ENCODE results near the gene SLC35G6.
A peak's percentile ranks its signal among the peaks of the same experiment; 100 is the strongest.
"Not testable (repeated sequence)": the region's sequence is repeated elsewhere in the genome, so short reads cannot be mapped to it uniquely, and the experiment has no call there.

The SLC35G6 gene

DNA sequence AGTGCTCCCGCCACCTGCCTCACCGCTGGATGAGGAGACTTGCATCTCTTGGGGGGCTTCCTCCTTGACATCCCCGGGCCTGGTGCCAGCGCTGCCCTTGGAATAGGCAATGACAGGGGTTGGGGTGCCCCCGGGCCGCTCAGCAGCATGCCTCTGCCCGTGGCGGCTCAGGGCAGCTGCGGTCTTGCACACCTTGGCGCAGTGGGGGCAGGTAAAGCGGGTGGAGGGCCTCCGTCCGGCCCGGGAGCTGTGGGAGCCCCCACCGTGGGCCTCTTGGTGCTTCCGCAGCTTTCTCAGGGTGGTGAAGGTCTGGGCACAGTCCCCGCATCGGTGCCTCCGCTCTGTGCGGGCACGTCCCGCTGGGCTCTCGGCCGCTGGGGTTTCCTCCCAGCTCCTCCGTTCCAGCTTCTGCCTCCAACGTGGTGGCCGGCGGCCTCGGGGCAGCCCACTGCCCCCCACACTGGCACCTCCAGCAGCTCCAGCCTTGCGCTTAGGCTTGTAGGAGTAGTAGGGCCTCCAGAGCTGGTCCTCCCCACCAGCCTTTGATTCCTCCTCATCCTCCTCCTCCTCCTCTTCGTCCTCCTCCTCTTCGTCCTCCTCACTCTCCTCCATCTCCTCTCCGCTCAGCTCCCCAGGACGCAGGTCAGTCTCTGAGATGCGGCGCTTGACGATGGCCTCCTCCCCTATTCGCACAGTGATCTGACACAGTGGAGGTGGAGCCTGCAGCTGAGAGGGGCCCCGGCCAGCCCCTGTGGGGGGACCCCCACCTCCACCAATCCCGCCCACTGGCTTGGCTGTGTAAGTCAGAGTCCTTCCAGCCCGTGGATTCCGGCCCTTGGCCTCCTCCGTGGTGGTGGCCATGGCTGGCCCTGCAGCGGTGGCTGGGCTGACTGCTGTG is 18.5 kb upstream of the SLC35G6 start:
- TF ChIP-seq POLR2AphosphoS5 (IDR thresholded peaks at IDR 0.05; ENCODE audit: low read depth, low read length), result no peak
- 0 out of 2 replicates have a peak, but pooled peaks have one; percentile 35 for TF ChIP-seq TAF1 (IDR thresholded peaks at IDR 0.05; ENCODE audit: borderline replicate concordance, low read depth, low read length)
- no peak for TF ChIP-seq POLR2A (IDR thresholded peaks at IDR 0.05; ENCODE audit: low read depth, low read length)
- no peak for DNase-seq (ENCODE audit: insufficient read length)
- FAIRE-seq, result no peak

DNA sequence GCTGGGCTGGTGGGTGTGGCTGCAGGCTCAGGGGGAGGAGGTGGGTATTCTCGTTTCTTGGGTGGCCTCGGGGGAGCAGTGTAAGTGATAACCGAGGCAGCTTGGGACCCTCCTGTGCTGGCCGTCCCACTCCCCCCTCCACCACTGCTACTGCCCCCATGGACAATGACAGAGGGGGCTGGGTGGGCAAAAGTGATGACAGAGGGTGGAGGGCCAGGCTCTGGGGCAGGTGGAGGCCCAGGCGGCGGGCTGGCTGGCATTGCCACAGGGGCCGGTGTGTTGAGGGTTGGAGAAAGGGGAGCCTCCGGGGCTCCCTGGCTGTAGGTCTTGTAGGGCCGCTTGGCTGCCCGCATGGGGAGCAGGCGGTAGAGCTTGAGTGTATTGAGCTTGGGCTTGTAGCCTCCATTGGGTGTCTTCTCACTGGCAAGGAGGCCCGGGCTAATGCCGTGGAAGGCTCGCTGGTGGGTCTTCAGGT is 17.8 kb upstream of the SLC35G6 start:
- TF ChIP-seq POLR2AphosphoS5 (IDR thresholded peaks at IDR 0.05; ENCODE audit: low read depth, low read length) (no peak), POLR2A (IDR thresholded peaks at IDR 0.05; ENCODE audit: low read depth, low read length) (no peak), TAF1 (IDR thresholded peaks at IDR 0.05; ENCODE audit: borderline replicate concordance, low read depth, low read length) (no peak)
- FAIRE-seq, result no peak
- no peak for DNase-seq (ENCODE audit: insufficient read length)

DNA sequence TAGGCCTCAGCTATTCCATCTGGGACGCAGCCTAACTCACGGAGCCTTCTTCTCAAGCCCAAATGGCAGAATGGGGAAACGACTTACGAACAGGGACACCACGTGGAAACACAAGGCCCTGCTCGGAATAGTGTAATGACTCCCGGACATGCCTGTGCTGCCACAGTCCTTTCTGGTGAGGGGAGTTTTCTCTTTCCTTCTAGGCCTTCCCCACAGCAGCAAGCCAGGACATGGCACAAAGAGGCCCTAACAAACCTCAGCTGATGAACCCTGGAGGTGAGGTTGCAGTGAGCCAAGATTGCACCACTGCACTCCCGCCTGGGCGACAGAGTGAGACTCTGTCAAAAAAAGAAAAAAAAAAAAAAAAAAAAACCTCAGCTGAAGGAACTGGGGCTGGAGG is 17.2 kb upstream of the SLC35G6 start:
- FAIRE-seq (no peak), DNase-seq (ENCODE audit: insufficient read length) (no peak)
- TF ChIP-seq POLR2A (IDR thresholded peaks at IDR 0.05; ENCODE audit: low read depth, low read length) (no peak), POLR2AphosphoS5 (IDR thresholded peaks at IDR 0.05; ENCODE audit: low read depth, low read length) (no peak)

DNA sequence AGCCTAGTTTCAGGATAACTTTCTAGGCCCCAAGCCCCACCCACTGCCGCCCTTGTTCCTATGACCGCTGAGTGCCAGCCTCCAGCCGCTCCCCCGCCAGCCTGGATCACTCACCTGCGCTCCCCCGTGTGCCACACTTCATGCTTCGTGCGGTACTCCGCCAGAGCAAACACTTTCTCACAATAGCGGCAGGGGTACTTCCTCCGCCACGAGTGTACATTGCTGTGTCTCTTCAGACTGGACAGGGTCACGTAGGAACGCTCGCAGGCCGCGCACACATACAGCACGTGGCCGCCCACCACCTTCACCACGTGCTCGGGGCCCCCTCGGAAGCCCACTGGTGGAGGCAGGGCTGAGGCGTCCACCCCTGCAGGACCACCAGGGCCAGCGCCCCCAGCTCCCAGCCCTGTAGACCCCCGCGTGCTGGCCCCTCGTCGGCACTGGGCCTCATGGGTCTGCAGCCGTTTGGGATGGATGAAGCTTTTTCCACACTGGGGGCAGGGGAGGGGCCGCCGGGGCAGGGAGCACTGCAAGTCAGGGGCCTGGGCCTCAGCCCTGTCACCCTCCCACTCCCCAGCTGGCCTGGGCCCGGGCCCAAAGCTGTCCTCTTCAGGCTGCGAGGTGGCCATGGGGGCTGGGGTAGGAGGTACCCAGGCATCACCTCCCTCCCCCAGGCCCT is 15.5 kb upstream of the SLC35G6 start:
- DNase-seq (ENCODE audit: insufficient read length) (no peak), FAIRE-seq (no peak)
- TF ChIP-seq POLR2AphosphoS5 (IDR thresholded peaks at IDR 0.05; ENCODE audit: low read depth, low read length) (no peak), TAF1 (IDR thresholded peaks at IDR 0.05; ENCODE audit: borderline replicate concordance, low read depth, low read length) (no peak)

DNA sequence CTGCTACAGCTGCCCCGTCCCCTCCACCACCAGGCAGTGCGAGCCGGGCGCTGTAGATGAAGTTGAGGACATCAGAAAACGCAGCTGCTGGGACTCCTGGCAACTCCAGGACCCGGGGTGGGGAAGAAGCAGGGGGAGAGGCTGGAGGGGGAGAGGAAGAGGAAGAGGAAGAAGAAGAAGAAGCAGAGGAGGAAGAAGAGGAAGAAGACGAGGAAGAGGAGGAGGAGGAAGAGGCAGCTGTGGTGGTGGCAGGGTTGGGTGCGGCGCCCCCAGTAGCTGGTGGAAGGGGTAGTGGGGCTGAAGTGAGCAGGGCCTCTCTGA is 15.0 kb upstream of the SLC35G6 start:
- FAIRE-seq (no peak), DNase-seq (ENCODE audit: insufficient read length) (no peak)
- TF ChIP-seq POLR2AphosphoS5 (IDR thresholded peaks at IDR 0.05; ENCODE audit: low read depth, low read length) (no peak), POLR2A (IDR thresholded peaks at IDR 0.05; ENCODE audit: low read depth, low read length) (no peak), TAF1 (IDR thresholded peaks at IDR 0.05; ENCODE audit: borderline replicate concordance, low read depth, low read length) (no peak)

DNA sequence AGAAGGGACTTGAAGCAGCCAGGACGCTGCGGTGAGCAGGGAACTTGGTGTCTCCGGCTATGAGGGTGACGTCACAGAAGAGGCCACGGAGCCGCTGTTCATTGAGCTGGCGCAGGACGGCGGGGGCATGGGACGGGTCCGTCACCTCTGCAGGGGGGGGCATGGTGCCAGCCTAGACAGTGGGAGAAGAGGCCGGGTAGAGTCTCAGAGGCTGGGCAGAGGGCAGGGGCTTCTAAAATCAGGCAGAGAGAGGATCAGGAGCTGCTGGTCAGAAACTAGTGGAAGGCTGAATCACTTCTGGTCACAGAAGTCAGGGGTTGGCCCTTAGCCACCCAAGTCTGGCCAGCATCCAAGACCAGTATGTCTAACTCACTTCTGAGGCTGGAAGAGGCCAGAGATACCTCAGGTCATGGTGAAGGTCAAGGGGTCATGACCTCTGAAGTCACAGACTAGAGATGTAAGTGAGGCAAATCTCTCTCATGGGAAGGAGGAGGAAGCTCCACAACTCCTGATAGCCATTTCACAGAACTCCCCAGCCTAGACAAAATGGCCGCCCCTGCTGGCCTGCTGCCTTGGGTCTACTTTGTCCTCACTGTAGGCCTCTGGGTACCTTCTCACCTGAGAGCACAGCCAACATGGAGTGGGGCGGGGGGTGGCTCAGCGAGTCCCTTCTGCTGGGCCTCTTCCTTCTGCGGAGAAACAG is 14.5 kb upstream of the SLC35G6 start:
- TF ChIP-seq TAF1 (IDR thresholded peaks at IDR 0.05; ENCODE audit: borderline replicate concordance, low read depth, low read length) (no peak), POLR2A (IDR thresholded peaks at IDR 0.05; ENCODE audit: low read depth, low read length) (no peak), POLR2AphosphoS5 (IDR thresholded peaks at IDR 0.05; ENCODE audit: low read depth, low read length) (no peak)
- no peak for DNase-seq (ENCODE audit: insufficient read length)
- peak; percentile 9 for FAIRE-seq

DNA sequence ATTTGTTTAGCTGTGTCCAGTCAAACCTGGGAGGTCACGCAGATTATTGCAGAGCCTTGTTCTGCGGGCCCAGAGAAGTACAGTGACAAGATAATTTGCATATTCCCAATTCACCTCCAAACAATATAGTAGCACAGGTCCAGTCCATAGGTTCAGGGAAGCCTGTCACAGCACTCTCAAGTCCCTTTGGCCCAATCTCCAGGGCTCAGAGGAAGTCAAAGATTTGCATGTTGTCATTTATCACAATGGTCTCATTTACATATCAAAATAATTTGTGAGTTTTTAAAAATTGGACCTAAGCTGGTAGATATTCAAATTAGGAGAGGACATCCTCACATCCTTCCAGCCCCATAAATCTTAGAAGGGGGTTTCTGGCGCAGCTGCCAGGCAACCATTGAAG is 13.7 kb upstream of the SLC35G6 start:
- FAIRE-seq, result no peak
- TF ChIP-seq POLR2AphosphoS5 (IDR thresholded peaks at IDR 0.05; ENCODE audit: low read depth, low read length), result no peak
- TF ChIP-seq TAF1 (IDR thresholded peaks at IDR 0.05; ENCODE audit: borderline replicate concordance, low read depth, low read length), result no peak
- TF ChIP-seq POLR2A (IDR thresholded peaks at IDR 0.05; ENCODE audit: low read depth, low read length), result no peak
- no peak for DNase-seq (ENCODE audit: insufficient read length)

DNA sequence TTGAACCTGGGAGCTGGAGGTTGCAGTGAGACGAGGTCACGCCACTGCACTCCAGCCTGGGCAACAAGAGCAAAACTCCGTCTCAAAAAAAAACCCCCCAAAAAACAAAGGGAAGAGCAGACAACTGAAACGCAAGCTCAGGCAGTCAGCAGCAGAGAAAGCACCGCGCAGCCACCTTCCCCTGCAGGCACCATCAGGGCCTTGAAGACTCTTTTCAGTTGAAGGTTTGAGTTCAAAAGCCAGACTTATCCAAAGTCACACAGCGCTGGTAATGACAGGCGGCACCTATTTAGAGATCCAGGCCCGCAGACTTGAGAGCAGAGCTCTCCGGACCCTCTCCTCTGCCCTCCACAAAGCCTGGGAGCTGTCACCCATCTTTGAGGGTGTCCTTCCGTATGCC is 13.0 kb upstream of the SLC35G6 start:
- no peak for TF ChIP-seq POLR2A (IDR thresholded peaks at IDR 0.05; ENCODE audit: low read depth, low read length)
- TF ChIP-seq POLR2AphosphoS5 (IDR thresholded peaks at IDR 0.05; ENCODE audit: low read depth, low read length), result no peak
- no peak for TF ChIP-seq TAF1 (IDR thresholded peaks at IDR 0.05; ENCODE audit: borderline replicate concordance, low read depth, low read length)
- FAIRE-seq (no peak), DNase-seq (ENCODE audit: insufficient read length) (no peak)

DNA sequence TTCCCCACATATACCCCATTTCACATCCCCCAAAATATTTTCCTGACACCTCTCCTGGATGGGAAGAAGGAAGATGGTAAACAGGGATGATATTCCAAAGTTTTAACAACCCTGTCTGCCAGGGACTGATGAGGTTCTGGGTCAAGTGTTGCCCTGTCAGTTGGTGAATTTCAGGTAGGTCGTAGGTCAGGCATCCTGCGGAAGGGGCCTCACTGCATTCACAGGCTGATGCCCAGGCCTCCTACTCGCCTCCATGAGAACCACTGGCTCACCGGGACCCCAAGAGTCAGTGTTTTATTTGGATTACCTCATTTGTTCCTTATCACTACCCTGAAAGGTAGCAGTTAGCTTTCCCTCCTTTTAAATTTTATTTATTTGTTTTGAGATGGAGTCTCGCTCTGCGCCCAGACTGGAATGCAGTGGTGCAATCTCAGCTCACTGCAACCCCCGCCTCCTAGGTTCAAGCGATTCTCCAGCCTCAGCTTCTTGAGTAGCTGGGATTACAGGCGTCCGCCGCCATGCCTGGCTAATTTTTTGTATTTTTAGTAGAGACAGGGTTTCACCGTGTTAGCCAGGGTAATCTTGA is 12.3 kb upstream of the SLC35G6 start:
- no peak for TF ChIP-seq TAF1 (IDR thresholded peaks at IDR 0.05; ENCODE audit: borderline replicate concordance, low read depth, low read length)
- no peak for TF ChIP-seq POLR2AphosphoS5 (IDR thresholded peaks at IDR 0.05; ENCODE audit: low read depth, low read length)
- no peak for TF ChIP-seq POLR2A (IDR thresholded peaks at IDR 0.05; ENCODE audit: low read depth, low read length)
- FAIRE-seq (no peak), DNase-seq (ENCODE audit: insufficient read length) (no peak)

DNA sequence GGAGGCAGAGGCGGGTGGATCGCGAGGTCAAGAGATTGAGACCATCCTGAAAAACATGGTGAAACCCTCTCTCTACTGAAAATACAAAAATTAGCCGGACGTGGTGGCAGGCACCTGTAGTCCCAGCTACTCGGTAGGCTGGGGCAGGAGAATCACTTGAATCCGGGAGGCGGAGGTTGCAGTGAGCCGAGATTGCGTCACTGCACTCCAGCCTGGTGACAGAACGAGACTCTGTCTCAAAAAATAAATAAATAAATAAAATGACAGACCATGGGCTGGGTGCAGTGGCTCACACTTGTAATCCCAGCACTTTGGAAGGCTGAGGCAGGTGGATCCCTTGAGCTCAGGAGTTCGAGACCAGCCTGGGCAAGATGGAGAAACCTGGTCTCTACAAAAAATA is 11.4 kb upstream of the SLC35G6 start:
- not testable (repeated sequence) for DNase-seq (ENCODE audit: insufficient read length); FAIRE-seq

DNA sequence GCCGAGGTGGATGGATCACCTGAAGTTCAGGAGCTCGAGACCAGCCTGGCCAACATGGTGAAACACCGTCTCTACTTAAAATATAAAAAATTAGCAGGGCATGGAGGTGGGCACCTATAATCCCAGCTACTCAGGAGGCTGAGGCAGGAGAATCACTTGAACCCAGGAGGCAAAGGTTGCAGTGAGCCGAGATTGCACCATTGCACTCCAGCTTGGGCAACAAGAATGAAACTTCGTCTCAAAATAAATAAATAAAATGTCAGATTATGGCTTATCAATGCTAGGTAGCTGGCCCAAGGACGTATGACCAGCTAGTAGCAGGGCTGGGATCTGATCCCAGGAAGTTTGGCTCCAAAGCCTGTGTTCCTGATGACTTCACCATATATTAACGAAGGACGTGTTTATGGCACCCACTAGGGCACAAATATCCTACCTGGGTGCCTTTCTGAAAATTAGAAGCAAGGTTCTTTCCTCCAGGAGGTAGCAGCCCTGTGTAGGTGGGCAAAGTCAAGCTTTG is 10.7 kb upstream of the SLC35G6 start:
- FAIRE-seq; DNase-seq (ENCODE audit: insufficient read length): not testable (repeated sequence)
